Prostate gland (tissue), 2 donors: ENCODE data around the gene KCNJ14. TPM values are rescaled to one million over a fixed set of nuclear protein-coding genes. Genes with fewer than 3 reads are reported as not detected.

Source experiments
- DNase-seq: peaks from one replicate; pipeline ENCODE4 v3.0.0-alpha.2; 2019; ENCODE audit warnings: low spot score
- H3K27ac ChIP-seq, 2 donors: fragments of 200-600 bp; sonication (generic); 2 replicates each; pipeline ENCODE4 v1.5.1; 2017 to 2019
- H3K27me3 ChIP-seq: fragments of 200-600 bp; sonication (generic); replicated peaks from 2 replicates; pipeline ENCODE4 v1.5.1; 2019; ENCODE audit not compliant: insufficient read depth
- H3K36me3 ChIP-seq, 2 donors: fragments of 200-600 bp; sonication (generic); 1 replicate in 1 of 2; 2 replicates in 1 of 2; pipeline versions ENCODE4 v1.5.1 to v1.8.1; 2017 to 2019
- H3K4me1 ChIP-seq: fragments of 200-600 bp; sonication (generic); replicated peaks from 2 replicates; pipeline ENCODE4 v1.5.1; 2019
- H3K4me3 ChIP-seq, 2 donors: fragments of 200-600 bp; sonication (generic); 2 replicates each; pipeline ENCODE4 v1.5.1; 2017 to 2019
- H3K9me3 ChIP-seq: fragments of 200-600 bp; sonication (generic); 2 replicates; pipeline ENCODE4 v1.5.1; 2017
- CTCF ChIP-seq, 4 experiments: fragments of 200-600 bp in 2 of 4; fragments of 450-650 bp in 2 of 4; sonication (generic) in 2 of 4; IDR thresholded peaks; 1 replicate in 3 of 4; 2 replicates in 1 of 4; pipeline ENCODE4 v1.5.1; 2016 to 2019; ENCODE audit warnings: antibody characterized with exemption in 4 of 4, mild to moderate bottlenecking in 2 of 4, moderate library complexity in 2 of 4
- POLR2A ChIP-seq: fragments of 450-650 bp; IDR thresholded peaks from one replicate; pipeline ENCODE4 v1.6.1; 2016; ENCODE audit warnings: antibody characterized with exemption, mild to moderate bottlenecking
- POLR2AphosphoS5 ChIP-seq: sonication (generic); formaldehyde crosslinking; IDR thresholded peaks from one replicate; pipeline ENCODE4 v1.6.1; 2017; ENCODE audit warnings: antibody characterized with exemption
- WGBS: methylation state at CpG from one replicate; pipeline ENCODE4 v1.1.5; 2018; 5-methylcytosine and 5-hydroxymethylcytosine counted together
- intact Hi-C: fragments of 100-400 bp; cut with DNase I; formaldehyde crosslinking; loops from one replicate; pipeline ENCODE4 v1.14.2; 2022
- total RNA-seq, 2 donors: library from RNA; depleted of rRNA; stranded (reverse); fragments of >200 nt; gene quantifications; one replicate each; pipeline ENCODE4 v1.1.0, GENCODE V29; 2016

The KCNJ14 gene
- total RNA-seq, 2 donors from 2014 or later: 0.45 to 2.2 TPM

- Histone ChIP-seq H3K36me3 (no peaks in the 10 kb centered on the region), H3K4me3 (no peak overlapping the region), H3K27me3 (no peaks in the 10 kb centered on the region), H3K27ac (no peak overlapping the region), H3K4me1 (no peaks in the 10 kb centered on the region), H3K9me3 (no peaks in the 10 kb centered on the region)
- TF ChIP-seq CTCF (IDR thresholded peaks at IDR 0.05) (no peak), POLR2AphosphoS5 (no peak), POLR2A (no peak)
- intact Hi-C loops: loop anchor here (5.0 kb wide), 1 partner anchor 79 kb away; no protein-coding TSS in a partner anchor
- DNase-seq: no peak
- 91% methylated on average over 7 of the region's 7 CpGs for WGBS
Measured at GRCh38 chr19:48507911-48508439, 52.6 kb downstream of the KCNJ14 start.

DNA sequence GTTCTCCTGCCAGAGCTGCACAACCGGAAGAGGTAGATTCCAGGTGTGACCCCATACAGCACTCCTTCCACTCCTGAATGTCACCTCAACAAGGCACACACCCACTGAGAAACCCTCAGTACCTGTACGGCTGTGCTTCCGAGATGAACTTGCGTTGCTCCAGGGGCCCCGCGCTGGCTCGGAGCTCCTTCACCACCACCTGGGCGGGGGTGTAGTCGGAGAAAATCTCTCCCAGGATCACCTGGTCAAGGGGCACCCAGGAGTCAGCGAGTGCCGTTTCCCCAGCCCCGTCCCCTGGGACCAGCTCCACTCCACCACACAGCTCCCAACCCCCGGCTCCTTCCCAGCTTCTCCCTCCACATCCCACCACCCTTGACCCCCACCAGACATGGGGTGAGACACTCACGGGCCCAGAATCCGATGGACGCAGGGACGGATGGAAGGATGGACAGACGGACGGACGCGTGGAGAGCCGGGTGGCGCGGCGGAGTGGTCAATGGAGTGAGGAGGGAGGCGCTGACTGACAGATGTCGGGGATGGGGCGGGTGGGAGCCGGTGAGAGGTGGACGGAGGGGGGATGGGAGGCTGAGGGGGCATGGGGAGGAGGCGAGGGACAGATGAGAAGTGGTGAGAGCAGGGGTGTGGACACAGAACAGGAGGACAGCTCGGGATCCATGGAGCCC, 53.5 kb downstream of the KCNJ14 start:
- intact Hi-C loops: loop anchor here (5.0 kb wide), 1 partner anchor 78 kb away; no protein-coding TSS in a partner anchor

GRCh38 chr19:48509467-48510194, 54.3 kb downstream of the KCNJ14 start:
- H3K4me3 ChIP-seq: no peak overlapping the region
- no peaks in the 10 kb centered on the region for H3K4me1 ChIP-seq
- TF ChIP-seq POLR2AphosphoS5 (no peak), CTCF (IDR thresholded peaks at IDR 0.05) (no peak), POLR2A (no peak)
- intact Hi-C loops: loop anchor here (5.0 kb wide), 1 partner anchor 78 kb away; no protein-coding TSS in a partner anchor
- no peak overlapping the region for H3K27ac ChIP-seq
- no peaks in the 10 kb centered on the region for H3K27me3 ChIP-seq
- WGBS: 88% methylated on average over 12 of the region's 12 CpGs
- no peaks in the 10 kb centered on the region for H3K9me3 ChIP-seq
- no peaks in the 10 kb centered on the region for H3K36me3 ChIP-seq
- DNase-seq: no peak

More for the DNA sequence above, 53.5 kb downstream of the KCNJ14 start:
- Histone ChIP-seq H3K27me3 (no peaks in the 10 kb centered on the region), H3K4me3 (no peak overlapping the region), H3K9me3 (no peaks in the 10 kb centered on the region), H3K27ac (no peak overlapping the region), H3K36me3 (no peaks in the 10 kb centered on the region), H3K4me1 (no peaks in the 10 kb centered on the region)
- DNase-seq: no peak
- 77% methylated on average over 32 of the region's 32 CpGs for WGBS
- TF ChIP-seq CTCF (IDR thresholded peaks at IDR 0.05) (no peak), POLR2AphosphoS5 (no peak), POLR2A (no peak)

GRCh38 chr19:48510421-48511268, 55.3 kb downstream of the KCNJ14 start:
- no peaks in the 10 kb centered on the region for H3K9me3 ChIP-seq
- intact Hi-C loops: no loop called here
- no peak for TF ChIP-seq CTCF (IDR thresholded peaks at IDR 0.05)
- peak; percentile 76 for TF ChIP-seq POLR2AphosphoS5
- DNase-seq: peak; percentile 66
- no peaks in the 10 kb centered on the region for H3K27me3 ChIP-seq
- no peak overlapping the region for H3K27ac ChIP-seq
- H3K4me1 ChIP-seq: no peaks in the 10 kb centered on the region
- no peaks in the 10 kb centered on the region for H3K36me3 ChIP-seq
- H3K4me3 ChIP-seq: peak overlapping the region in 1 of 2 donors; percentile 3
- WGBS: 18% methylated on average over 24 of the region's 24 CpGs
